ENCODE measurements around the gene IFTAP.

GRCh38 chr11:36602135-36602534 is 7.8 kb downstream of the IFTAP start:
- TF ChIP-seq CTCF (IDR thresholded peaks at IDR 0.05 in 8 of 11, conservative IDR thresholded peaks at IDR 0.05 in 3 of 11) (no peak), POLR2A (IDR thresholded peaks at IDR 0.05) (no peak), POLR2AphosphoS5 (IDR thresholded peaks at IDR 0.05) (no peak)

Measured in spleen (tissue), 7 donors.